Activated naive CD4-positive, alpha-beta T cell treated with anti-CD3 and anti-CD28 coated beads, Interleukin-2, amount 50 U/mL, for 72 hours (primary cell): ENCODE data around the gene MMAB. TPM values are rescaled to one million over a fixed set of nuclear protein-coding genes. Genes with fewer than 3 reads are reported as not detected.

ENCODE experiments used
- ATAC-seq, 2 donors: fragments of 150-1000 bp; cut with Tn5 transposase; 2 replicates each; pipeline ENCODE4 v1.10.0; 2021; ENCODE audit warnings: mild to moderate bottlenecking in 2 of 2, moderate library complexity in 2 of 2
- DNase-seq, 2 donors: peaks; one replicate each; pipeline ENCODE4 v3.0.0; 2021 to 2022; ENCODE audit warnings: low spot score in 2 of 2
- H3K27ac Mint-ChIP-seq, 2 donors: one replicate each; pipeline ENCODE4 v1.8.0; 2022; ENCODE audit warnings: mild to moderate bottlenecking in 2 of 2, mixed read lengths in 2 of 2
- H3K36me3 Mint-ChIP-seq, 2 donors: one replicate each; pipeline ENCODE4 v1.8.0; 2022; ENCODE audit warnings: mixed read lengths in 2 of 2
- H3K9me3 Mint-ChIP-seq, 2 donors: one replicate each; pipeline ENCODE4 v1.8.0; 2022; ENCODE audit warnings: mixed read lengths in 2 of 2
- total RNA-seq, 2 donors: library from RNA; stranded (reverse); gene quantifications; one replicate each; pipeline ENCODE4 v1.2.3, GENCODE V29; 2022

The MMAB gene
- total RNA-seq, 2 donors from 2014 or later: 27.4 to 29.5 TPM

DNA sequence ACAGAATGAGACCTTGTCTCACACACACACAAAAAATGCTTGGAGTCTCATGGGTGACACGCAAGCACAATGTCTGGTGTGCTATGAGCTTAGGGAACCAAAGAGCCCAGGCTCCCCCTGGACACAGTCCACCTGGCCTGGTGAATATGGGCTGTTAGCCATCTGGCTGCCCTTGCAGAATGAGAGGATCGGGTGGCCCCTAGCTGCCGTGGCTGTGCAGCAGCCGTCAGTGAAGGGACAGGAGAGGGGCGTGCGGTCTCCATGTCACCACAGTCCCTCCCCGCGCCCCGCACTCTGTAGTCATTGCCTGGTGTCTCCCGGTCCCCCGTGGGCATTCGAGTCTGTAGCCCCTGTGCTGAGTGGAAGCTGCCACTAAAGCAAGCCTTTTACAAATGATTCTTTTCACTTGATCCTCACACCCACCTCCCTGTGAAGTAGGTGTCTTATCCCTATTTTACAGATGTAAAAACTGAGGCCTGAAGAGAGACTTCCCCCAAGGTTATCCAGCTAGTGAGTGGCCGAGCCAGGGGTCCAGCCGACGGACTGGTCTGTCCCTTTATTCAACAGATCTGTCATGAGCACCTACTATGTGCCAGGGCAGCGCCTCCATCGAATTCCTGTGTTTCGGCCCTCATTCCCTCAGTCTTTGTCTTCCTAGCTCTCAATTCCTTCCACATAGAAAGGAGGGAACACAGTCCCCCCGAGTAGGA lies 19.0 kb upstream of the MMAB start:
- Mint-ChIP-seq H3K27ac (no peak overlapping the region), H3K36me3 (no peaks in the 10 kb centered on the region), H3K9me3 (no peaks in the 10 kb centered on the region)
- no peak for DNase-seq
- no peak for ATAC-seq

DNA sequence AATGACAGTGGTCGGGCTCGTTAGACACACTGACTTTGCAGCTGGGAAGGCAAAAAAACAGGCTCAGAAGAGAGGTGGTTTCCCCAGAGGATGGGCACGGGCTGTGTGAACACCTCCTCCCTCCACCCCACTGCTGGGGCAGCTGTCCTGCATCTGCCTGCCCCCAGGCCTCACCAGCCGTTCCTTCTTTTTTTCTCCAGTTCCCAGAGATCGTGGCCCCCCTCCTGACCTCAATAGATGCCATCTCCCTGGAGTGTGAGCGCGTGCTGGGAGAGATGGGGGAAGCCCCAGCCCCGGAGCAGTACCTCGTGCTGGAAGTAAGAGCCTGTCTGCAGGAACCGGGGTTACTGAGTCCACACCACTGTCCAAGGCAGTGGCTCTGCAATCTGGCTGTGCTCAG lies 17.7 kb upstream of the MMAB start:
- no peak for ATAC-seq
- no peaks in the 10 kb centered on the region for H3K9me3 Mint-ChIP-seq
- no peak overlapping the region for H3K27ac Mint-ChIP-seq
- DNase-seq: no peak
- no peaks in the 10 kb centered on the region for H3K36me3 Mint-ChIP-seq

GRCh38 chr12:109590566-109590965 lies 17.3 kb upstream of the MMAB start:
- Mint-ChIP-seq H3K9me3 (no peaks in the 10 kb centered on the region), H3K27ac (no peak overlapping the region), H3K36me3 (no peaks in the 10 kb centered on the region)
- ATAC-seq (no peak), DNase-seq (no peak)

DNA sequence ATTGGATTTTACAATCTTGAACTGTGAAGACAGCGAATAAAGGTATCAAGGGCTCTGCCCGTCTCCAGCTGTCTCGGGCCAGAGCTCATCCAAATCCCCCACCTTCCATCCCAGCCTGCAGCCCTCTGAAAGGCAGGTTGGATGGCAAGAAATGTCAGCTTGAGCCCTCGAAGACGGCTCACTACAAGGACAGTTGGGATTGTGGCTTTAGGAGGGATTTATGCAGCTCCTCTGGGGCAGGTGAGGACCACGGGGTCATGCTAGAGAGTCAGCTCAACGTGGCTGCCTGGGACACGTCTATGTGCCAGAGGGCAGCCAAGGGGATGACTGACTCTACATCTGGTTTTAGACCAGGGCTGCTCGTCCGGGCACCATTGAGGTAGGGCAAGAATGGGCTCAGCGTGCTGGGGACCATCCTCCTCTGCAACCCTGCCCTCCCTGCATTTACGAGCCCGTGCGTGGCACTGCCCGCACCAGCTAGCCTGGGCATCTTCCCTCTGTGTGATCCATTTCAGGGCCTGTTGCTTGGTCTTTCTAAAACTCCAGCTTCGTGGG lies 16.5 kb upstream of the MMAB start:
- ATAC-seq (no peak), DNase-seq (no peak)
- Mint-ChIP-seq H3K36me3 (no peaks in the 10 kb centered on the region), H3K9me3 (no peaks in the 10 kb centered on the region), H3K27ac (no peak overlapping the region)

DNA sequence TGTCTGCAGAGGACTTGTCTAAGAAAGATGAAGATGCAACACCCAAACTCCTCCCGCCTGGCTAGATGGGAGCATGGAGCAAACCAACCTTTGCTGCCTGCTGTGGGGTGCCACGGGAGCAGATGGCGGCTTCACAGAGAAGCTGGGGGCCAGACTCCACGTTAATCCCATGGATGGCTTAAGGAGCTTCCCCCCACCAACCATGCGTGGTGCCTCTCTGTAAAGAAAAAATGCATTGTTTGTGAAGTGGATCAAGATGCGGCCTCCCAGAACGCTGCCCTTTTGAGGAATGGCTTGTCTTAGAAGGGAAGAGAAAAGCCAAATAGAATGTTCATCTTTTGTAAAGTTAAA lies 15.9 kb upstream of the MMAB start:
- no peaks in the 10 kb centered on the region for H3K36me3 Mint-ChIP-seq
- peak overlapping the region in 1 of 2 donors; percentile 1 for H3K27ac Mint-ChIP-seq
- H3K9me3 Mint-ChIP-seq: no peaks in the 10 kb centered on the region
- ATAC-seq (no peak), DNase-seq (no peak)

DNA sequence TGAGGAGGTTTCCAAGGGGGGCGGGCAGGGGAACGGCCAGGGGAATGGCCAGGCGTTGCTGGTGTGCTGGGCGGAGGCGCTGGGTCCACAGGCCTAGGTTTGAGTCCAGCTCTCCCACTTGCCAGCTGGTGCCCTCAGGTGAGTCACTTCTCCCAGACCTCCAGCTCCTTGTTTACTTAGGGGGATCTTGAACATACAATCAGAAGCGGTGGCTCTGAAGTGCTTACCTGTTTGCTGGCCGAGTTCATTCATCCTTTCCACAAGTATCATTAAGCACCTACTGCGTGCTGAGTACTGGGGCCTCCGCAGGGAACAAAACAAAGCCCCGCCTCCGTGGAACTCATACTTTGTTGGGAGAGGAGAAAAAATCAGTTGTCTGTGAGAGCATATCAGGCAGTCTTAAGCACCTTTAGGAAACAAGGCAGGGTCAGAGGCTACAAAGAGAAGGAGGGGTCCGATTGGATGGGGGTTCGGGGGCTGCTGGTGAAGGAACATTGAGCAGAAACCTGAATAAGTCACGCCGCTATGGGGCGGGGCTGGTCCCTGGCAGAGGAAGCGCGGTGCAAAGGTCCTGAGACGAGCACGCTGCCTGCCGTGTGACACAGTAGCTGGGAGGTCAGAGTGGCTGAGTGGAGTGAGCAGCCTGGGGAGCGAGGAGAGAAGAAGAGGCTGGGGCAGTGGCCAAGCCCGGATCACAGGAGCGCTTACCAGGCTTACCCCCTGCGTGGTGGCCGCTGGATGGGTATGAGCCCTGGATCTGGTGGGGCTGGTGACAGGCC lies 15.3 kb upstream of the MMAB start:
- H3K36me3 Mint-ChIP-seq: no peaks in the 10 kb centered on the region
- peak overlapping the region in 1 of 2 donors; percentile 1 for H3K27ac Mint-ChIP-seq
- ATAC-seq: no peak
- no peaks in the 10 kb centered on the region for H3K9me3 Mint-ChIP-seq
- no peak for DNase-seq

DNA sequence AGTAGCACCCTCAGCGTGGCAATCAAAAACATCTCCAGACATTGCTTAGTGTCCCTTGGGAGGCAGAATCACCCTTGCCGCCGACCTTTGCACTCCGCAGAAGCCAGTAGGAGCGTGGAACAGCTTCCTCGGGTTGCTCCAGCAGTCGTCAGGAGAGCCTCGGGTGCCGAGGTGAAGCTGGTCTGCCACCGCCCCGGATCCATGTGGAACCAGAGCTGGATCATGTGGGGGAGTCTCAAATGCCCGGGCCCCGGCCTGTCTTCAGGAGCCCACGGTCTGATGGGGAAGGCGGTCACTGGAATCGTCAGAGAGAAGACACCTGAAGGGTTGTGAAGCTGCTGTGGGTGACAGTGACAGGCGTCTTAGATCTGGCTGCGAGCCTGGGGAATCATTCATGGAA lies 14.6 kb upstream of the MMAB start:
- Mint-ChIP-seq H3K27ac (no peak overlapping the region), H3K9me3 (no peaks in the 10 kb centered on the region), H3K36me3 (no peaks in the 10 kb centered on the region)
- ATAC-seq (no peak), DNase-seq (no peak)

DNA sequence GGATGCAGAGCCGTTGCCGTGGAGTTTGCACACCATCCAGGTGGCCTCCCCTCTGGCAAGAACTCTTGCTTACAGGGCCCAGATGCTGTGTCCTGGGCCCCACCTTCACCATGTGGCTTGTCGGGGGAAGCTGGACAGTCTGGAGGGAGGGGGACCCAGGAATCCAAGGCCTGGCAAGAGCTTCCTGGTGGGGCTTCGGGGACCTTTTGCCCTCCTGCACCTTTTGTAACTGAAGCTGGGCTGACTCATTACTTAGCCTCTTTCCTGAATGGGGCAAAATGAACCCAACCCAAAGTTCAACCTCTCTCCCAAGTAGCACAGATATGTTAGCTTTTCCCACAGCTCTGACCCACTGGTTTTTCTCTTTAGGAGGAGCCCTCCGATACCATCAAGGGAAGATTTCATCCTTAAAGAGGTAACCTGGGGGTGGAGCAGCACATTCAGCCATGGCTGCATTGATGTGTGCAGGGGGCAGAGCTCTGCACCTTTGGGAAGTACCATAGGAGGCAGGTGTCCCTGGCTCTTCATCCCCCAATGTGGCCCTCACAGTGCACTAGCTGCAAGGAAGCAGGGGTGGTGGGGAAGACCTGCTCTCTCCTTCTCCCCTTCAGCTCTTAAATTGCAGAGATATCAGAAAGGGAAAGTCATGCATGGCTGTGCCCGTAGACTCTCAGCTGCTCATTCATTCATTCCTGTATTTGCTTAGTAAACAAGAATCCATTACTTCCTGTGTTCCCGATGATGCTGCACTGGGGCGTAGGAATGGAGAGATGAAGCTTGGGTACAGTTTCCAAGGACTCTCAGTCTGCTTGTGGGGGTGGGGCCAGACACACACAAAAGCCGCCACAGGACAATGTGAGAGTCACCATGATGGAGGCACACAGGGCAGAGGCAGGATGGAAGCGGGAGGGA lies 13.3 kb upstream of the MMAB start:
- no peak for DNase-seq
- H3K36me3 Mint-ChIP-seq: no peaks in the 10 kb centered on the region
- no peak overlapping the region for H3K27ac Mint-ChIP-seq
- no peak for ATAC-seq
- H3K9me3 Mint-ChIP-seq: no peaks in the 10 kb centered on the region

GRCh38 chr12:109583733-109584132 lies 10.4 kb upstream of the MMAB start:
- H3K27ac Mint-ChIP-seq: no peak overlapping the region
- DNase-seq (no peak), ATAC-seq (no peak)
- no peaks in the 10 kb centered on the region for H3K9me3 Mint-ChIP-seq
- H3K36me3 Mint-ChIP-seq: peaks cover 4 to 5% of the 10 kb centered on the region in 2 donors

GRCh38 chr12:109582636-109583035 lies 9.3 kb upstream of the MMAB start:
- H3K36me3 Mint-ChIP-seq: peaks cover 4 to 5% of the 10 kb centered on the region in 2 donors
- DNase-seq: no peak
- H3K9me3 Mint-ChIP-seq: no peaks in the 10 kb centered on the region
- no peak overlapping the region for H3K27ac Mint-ChIP-seq
- ATAC-seq: no peak

- no peaks in the 10 kb centered on the region for H3K9me3 Mint-ChIP-seq
- no peak for DNase-seq
- no peak for ATAC-seq
- H3K36me3 Mint-ChIP-seq: peaks cover 4 to 5% of the 10 kb centered on the region in 2 donors
- no peak overlapping the region for H3K27ac Mint-ChIP-seq
Measured at GRCh38 chr12:109581856-109582255, 8.6 kb upstream of the MMAB start.

DNA sequence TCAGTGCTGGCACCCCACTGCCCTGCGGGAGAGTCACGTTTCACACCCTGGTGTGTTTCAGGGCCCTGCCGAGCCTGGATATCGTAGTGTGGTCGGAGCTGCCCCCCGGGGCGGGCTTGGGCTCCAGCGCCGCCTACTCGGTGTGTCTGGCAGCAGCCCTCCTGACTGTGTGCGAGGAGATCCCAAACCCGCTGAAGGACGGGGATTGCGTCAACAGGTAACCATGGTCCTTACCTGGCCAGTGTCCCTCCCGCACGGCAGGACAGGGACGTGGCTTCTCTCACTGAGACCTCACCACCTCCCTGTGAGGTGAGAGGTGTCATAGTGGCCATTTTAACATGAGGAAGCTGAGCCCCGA lies 8.0 kb upstream of the MMAB start:
- DNase-seq (no peak), ATAC-seq (no peak)
- Mint-ChIP-seq H3K9me3 (no peaks in the 10 kb centered on the region), H3K27ac (peak overlapping the region; percentile 38 to 60), H3K36me3 (peaks cover 4 to 5% of the 10 kb centered on the region in 2 donors)

DNA sequence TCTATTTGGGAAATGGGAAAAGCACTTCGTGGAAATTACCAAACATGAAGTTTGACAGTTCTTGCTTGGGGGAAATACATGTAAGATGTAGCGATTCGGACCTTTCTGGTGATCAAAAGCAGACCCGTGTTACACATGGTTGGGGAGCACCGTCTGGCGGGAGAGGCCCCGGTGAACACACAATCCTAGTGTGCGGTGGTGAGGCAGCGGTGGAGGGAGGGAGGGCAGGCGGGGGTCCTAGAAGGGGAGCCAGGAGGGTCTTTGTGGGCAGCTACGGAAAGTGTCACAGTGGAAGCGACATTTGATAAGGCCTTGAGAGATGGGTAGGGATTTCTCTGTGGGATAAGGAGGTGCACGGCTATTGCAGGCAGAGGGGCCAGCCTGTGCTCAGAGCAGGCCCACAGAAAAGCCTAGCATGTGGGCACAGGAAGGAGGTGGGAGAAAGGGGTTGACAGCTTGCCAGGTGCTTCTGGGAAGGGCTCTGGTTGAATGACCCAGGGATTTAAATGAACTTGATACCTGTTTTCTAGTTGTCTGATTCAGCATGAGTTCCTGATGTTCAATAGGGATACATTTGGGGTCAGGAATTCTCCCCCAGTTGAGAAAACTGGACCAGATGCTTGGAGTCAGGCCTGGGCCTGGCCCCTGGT lies 7.5 kb upstream of the MMAB start:
- no peaks in the 10 kb centered on the region for H3K9me3 Mint-ChIP-seq
- ATAC-seq (no peak), DNase-seq (no peak)
- peaks cover 4 to 5% of the 10 kb centered on the region in 2 donors for H3K36me3 Mint-ChIP-seq
- H3K27ac Mint-ChIP-seq: peak overlapping the region; percentile 38 to 60

DNA sequence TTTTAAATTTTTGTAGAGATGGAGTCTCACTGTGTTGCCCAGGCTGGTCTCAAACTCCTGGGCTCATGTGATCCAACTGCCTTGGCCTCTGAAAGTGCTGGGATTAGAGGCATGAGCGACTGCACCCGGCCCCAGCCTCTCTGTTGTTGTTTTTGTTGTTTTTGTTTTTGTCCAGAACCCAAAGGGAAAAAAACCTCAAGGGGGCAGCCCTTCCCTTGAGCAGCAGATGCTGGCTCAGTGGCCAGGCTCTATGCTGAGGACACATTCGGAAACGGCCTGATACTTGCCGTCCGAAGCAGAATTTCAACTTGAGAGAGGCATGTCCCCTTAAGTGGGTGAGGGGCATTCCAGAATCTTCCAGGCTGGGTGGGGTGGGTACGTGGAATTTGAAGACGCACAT lies 7.0 kb upstream of the MMAB start:
- Mint-ChIP-seq H3K36me3 (peaks cover 4 to 5% of the 10 kb centered on the region in 2 donors), H3K27ac (no peak overlapping the region), H3K9me3 (no peaks in the 10 kb centered on the region)
- ATAC-seq: no peak
- DNase-seq: no peak

DNA sequence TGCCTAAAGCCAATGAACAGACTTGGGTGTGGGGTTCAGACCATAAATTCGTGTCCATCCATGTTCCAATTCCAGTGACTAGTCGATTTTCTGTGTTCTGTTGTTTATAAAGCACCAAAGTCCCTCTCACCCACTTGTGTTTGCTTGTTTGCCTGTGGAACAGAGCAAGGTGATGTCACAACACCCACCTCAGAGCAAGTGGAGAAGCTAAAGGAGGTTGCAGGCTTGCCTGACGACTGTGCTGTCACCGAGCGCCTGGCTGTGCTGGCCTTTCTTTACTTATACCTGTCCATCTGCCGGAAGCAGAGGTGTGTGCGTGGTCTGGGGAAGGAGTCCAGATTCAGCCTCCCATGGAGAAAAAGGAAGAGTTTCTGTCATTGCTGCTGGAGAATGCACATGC lies 6.3 kb upstream of the MMAB start:
- peaks cover 4 to 6% of the 10 kb centered on the region in 2 donors for H3K36me3 Mint-ChIP-seq
- H3K9me3 Mint-ChIP-seq: no peaks in the 10 kb centered on the region
- DNase-seq (no peak), ATAC-seq (no peak)
- no peak overlapping the region for H3K27ac Mint-ChIP-seq

DNA sequence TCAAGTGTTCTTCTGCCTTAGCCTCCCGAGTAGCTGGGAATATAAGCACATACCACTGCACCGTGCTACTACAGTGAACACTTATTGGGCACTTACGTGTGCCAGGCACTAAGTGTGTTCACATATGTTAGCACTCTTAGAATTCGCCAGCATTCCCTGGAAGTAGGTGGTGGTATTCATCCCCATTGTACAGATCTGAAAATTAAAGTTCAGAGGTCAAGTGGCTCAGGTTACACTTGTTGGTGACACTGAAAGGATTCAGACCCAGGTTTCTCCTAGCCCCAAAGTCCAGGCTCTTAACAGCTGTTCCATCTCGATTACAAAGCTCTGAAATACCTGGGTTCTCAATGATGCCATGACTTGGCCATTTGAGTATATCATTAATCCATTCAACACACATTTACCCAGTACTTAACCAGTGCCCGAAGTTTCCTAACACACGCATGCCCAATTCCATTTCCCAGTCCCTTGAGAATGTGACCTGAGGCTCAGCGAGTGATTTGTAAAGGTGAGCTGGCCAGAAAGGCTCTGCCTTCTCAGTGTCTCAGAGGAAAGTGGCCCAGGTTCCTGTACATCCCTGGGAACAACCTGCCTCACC lies 5.1 kb upstream of the MMAB start:
- peaks cover 4 to 14% of the 10 kb centered on the region in 2 donors for H3K36me3 Mint-ChIP-seq
- ATAC-seq (no peak), DNase-seq (no peak)
- H3K9me3 Mint-ChIP-seq: no peaks in the 10 kb centered on the region
- no peak overlapping the region for H3K27ac Mint-ChIP-seq
